CD4-positive, alpha-beta T cell treated with Interleukin-17A for 4 hours (primary cell): Measurements from ENCODE around the gene HOXD13.

Experiments
- DNase-seq: peaks from one replicate; pipeline ENCODE4 v3.0.0-alpha.2; 2020; ENCODE audit warnings: mixed read lengths

The HOXD13 gene

DNA sequence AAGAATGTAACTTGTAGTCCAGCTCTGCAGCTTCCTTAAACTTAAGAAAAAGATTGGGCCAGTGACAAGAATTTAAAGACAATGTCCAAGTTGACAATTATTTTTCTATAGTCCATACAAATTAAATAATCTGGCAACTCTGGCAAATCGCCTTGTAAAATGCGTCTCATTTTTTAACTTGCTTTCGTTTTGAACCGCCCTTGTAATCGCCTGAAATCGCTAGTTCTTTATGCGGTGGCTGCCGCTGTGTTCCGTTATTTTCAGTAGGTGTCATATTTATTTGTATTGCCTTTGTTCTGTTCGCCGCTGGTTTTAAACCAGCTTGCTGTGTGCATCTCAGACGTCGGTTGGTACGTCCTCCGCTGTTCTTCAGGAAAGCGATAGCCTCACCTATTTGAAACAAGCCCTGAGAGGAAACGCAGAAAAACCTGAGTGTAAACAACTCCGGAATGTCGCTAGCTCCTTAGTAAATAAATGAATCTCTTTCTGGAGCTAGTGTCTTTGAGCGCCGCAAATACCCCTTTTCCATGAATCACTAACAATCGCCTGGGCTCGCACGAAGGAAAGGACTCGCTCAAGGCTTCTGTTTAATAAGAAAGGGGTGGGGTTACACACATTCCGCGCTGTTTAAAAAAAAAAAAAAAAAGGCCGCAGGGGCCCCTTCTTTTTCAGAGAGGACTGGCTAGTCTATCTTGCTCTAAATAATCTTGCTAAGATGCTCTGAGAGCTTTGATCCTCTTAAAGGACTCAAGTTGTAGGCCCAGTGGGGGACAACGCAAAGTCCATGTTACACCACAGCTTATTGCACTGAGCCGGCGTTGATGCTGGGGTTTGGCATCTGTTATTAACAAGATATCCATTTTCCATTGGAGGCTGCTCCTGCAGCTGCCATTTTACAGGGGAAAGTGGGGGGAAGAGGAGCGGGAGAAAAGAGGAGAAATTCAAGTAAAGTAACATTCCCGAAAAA lies 40.0 kb downstream of the HOXD13 start:
- DNase-seq, result no peak

DNA sequence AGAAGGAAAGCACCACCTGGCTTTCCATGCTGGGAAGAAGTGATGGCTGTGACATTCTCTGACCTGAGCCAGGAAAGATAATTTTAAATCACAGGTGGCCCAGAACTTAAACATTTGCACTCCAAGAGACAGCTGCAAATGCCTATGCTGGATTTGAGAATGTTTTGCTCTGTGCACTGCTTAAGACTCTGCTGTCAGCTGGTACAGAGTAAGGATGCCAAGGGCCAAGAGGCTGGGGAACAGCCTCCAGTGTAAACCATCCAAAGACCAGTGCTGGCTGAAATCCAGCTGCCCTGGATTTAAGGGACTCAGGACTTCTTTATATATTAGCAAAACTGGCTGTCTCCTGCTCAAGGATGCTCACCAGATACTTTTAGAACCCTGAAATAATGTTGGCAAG lies 40.9 kb downstream of the HOXD13 start:
- DNase-seq, result no peak

DNA sequence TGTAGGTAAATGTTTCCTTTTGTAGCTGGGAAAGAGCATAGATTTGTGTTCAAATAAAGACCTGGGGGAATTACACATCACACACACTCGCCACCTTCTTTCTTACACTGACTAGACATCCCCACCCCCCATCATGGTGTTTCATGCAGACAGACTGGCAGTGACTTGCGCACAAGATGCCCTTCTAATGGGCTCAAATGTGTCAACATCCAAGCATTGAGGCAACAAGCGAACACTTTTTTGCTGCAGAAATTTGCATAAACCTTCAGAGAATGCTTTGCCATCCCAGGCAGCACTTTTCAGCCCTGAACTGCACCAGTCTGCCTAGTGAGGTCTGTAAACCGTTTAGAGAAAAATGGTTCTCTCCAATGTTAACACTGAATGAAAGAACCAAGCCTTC lies 41.5 kb downstream of the HOXD13 start:
- DNase-seq, result no peak

DNA sequence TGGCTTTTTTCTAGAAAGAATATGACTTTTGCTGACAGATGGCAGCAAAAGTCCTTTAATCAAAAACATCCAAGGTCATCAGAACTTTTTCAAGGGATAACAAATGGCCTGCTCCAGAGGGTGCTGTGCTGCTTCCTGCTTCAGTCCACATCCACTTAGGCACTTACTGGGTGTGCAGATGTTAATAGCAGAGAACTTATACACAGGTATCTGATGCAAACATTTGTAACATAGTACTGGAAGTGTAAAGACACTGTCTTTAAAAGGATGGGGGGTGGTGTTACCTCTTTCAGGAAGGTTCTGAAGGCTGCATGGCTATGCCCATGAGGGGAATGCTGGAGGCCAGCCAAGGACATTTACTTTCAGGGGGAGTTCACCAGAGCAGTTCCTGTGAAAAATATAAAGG lies 42.5 kb downstream of the HOXD13 start:
- DNase-seq, result no peak

DNA sequence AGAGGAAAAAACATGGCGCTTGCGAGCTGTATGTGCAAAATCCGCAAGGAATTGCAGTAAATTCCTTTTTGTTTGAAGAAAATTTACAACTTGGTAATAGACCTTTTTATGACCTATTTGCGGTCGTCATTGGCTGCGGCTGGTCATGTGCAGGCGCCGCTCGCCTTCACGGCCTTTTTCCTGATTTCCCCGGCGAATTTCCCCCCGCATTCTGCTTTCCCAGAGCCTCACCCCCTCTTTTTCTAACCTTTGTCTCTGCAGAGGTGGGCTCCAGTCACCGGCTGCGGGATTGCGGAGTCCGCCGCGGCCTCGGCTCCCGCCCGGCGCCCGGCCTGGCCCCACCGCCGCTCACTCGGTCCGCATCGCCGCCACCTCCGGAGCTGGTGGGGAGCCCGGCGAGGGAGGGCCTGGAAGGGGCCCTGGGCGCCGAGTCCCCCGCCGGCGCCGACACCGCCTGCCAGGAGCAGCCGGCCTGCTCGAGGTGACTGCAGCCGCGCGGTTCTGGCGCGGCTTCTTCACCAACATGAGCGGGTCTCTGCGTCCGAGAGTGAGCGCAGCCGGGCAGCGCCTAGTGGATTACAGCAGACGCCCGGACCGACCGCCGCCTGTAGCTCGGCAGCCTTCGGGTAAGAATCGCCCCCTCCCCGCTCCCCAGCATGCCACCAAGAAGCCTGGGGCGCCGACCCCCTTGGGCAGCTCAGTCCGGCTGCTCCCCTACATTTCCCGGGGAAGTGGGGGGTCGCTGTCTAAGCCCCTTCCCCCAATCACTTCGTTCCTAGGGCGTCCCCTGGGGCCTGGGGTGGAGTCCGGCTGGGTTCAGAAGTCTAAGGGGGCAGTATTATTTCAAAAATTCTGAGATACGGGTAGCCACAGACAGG lies 44.1 kb downstream of the HOXD13 start:
- DNase-seq, result no peak

DNA sequence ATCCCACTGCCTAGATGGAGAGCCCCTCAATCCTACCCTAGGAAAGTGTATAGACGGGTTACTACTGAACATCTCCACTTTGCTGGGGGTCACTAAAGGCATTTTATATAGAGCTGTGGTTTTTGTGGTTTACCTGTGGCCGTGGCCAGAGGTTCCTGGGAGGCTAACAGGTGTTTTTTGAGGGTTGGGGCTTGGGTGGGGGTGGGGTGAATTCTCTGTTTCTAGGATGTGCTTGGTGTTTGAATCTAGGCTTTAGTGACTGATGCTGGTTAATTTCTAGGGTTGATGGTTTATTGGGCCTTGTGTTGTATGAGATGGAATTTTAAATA lies 44.7 kb downstream of the HOXD13 start:
- DNase-seq, result no peak

DNA sequence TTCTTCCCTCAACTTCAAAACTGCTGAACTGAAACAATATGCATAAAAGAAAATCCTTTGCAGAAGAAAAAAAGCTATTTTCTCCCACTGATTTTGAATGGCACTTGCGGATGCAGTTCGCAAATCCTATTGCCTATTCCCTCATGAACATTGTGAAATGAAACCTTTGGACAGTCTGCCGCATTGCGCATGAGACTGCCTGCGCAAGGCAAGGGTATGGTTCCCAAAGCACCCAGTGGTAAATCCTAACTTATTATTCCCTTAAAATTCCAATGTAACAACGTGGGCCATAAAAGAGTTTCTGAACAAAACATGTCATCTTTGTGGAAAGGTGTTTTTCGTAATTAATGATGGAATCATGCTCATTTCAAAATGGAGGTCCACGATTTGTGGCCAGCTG lies 45.4 kb downstream of the HOXD13 start:
- DNase-seq, result no peak

DNA sequence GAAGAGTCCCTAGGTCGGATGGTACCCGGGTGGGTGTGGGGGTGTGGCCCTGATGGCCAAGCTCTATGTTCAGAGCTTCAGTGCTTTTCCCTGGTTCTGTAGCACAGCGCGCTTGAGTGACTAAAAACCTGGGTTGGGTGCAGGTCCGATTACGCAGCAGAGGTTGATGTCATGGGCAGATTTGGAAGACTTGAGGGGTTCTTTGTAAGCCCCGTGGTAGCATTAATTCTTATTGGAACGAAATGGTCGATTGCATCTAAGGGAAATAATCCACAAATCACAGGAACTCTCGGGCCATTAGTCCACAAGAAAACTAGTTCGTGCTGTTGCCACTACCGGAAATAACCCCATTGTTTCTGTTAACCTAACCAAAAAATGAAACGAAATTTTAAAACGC lies 46.0 kb downstream of the HOXD13 start:
- no peak for DNase-seq

DNA sequence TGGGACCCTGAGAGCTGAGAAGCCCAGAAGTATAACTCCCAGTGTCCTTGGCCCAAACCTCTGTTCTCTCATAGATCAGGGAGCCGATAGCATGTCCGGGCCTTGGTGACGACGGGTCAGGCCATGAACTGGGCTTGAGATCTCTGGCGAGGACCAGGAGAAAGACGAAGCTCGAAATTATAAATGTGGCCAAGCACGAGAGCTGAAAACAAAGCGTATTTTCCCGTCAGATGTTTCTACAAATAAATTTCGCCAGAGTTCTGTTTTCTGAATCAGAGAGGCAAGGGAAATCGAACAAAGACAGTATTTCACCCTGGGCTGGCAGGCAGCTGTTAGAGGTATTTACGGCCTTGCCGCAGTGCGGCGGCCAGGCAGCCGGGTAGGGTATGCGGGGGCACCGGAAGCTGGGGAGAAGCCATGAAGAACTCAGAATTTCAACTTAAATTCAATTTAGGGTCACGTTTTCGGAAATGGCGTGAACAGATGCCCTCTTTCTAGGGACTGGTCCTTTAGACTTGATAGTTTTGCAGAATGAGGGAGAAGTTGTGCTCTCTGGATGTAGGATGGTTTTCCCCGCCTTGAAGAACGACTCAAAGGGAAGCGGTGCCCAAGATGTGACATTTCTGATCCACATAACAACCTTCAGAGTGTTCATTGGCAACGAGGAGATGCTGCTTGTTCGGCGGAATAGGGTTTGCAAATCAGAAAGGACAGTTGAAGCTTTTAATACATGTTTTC lies 46.6 kb downstream of the HOXD13 start:
- no peak for DNase-seq

DNA sequence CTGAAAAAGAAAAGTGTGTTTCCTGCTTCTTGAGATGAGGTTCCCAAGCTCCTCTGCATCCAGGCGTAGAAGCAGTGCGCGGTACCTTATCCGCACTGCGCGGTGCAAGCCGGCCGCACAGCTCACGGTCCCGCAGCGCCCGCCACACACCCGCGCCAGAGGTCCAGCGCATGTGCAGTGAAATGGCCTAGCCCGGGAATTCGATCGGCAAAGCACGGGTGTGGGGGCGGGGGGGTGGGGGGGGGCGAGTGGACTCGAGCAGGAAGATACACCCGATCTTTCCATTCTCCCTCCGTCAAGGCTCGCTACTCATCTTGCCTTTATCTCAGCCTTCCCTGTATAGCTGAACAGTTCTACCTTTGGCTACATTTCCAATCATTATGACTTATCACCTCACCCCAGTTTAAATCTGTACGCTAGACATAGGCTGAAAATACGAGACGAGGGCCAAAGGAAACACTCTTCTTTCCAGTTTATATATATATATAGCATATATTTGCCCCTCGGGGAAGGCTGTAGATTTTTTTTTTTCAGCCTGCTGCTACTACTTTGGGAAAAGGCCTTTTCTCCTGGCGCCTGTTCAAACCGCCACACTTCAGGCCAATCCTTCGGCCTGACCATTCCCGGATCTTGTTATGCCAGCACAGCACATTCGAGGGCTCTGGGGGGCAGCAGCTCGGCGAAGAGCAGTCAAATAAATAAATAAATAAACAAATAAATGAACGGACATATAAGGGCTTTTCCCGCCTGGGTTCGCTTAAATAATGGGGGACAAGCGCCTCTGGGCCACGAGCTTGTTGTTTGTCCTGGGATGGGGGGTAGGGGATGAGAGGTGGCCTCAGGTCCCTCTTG lies 47.4 kb downstream of the HOXD13 start:
- DNase-seq, result no peak

DNA sequence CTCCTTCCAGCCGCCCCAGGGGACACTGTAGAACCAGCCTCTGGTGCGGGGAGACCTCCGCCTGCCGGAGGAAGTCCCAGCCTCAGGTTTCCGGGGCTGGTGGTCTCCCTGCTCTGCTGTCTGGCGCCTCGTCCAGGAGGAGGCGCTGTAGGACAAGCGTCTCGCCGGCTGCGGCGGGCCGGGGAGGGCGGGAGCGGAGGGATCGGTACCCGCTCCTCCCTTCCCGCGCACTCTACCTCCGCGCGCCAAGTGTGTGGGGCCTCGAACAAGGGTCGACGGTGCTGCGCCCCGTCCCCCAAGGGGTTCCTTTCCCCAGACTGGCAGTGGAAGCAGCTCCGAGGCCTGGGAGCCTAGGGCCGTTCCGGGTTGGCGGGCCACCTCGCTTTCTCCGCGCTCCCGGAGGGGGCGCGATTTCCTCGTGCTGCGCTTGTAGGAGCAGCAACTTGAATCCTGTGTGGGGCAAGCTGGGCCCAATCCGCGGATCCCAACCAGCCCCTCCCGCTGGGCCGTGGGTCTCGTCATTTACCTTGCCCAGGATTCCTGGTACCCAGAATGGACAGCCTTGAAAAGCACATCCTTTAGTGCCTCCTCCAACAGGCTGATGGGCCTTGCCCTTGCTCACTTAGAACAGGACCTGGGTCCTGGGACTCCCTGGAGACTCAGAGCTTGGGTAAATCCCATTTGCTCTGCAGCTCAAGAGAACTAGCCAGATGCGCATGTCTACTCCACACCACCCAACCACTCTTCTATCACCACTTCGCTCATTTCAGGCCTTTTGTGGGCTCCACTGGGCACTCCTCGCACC lies 48.2 kb downstream of the HOXD13 start:
- DNase-seq, result peak; percentile 62

DNA sequence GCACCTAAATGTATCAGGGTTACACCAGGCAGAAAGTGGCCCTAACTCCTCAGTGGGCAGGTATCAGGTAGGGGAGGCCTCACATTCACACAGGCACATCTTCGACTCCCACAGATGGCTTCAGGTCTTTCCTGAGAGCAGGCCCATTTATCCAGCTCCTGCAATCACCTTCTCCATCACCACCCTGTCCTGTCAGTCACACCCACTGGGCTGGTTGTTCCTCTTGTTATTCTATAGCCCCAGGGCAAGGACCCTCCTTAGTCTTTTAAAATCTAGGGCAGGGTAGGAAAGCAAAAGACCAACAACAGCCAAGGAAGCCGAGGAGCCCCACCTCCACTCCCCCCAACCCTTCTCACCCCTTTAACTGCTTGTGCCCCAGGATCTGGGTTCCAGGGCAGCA lies 49.8 kb downstream of the HOXD13 start:
- no peak for DNase-seq
